ENCODE data around the gene BHMT2. TPM values are rescaled to one million over a fixed set of nuclear protein-coding genes. Genes with fewer than 3 reads are reported as not detected.

BHMT2 gene
- total RNA-seq, 1 donor from 2014 or later = 4.2 TPM

DNA sequence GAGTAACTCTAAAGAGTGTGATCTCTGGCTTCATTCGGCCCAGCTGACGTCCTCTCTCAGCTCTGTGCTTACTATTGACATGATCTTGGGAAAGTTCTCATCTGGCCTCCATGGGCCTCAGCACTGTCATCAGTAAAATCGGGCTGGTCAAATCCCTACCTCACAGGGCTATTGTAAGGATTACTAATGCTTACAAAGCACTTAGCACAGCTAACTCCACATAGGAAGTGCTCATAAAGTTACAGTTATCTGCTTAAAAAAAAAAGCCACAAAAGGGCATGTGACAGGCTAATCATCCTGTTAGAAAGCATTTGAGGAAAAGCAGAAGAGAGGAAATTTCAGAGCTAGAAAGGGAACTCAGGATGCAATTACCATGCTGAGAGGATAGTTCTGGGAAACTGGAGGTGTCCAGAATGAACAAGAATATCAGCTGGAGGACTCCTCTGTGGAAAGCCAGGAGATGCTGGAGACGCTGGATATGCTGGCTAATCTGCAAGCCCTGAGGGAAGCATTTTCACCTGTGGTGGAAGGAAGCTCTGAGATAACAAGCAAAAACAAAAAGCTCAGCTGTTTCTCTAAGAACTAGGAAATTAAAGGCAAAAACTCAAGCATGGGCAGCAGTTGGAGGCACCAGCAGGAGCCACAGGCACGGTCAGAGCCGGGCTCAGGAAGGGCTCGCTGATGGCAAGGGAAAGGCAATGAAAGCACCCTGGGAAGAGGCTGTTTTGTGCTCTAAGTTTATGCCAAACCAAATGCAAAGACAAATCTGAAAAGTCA, 37.6 kb downstream of the BHMT2 start:
- intact Hi-C loops (cut with DNase I) = no loop called here
- Histone ChIP-seq H3K27ac (no peak overlapping the region), H3K36me3 (no peaks in the 10 kb centered on the region), H3K4me1 (peaks cover 6% of the 10 kb centered on the region), H3K9me3 (no peaks in the 10 kb centered on the region), H3K27me3 (peaks cover 7% of the 10 kb centered on the region), H3K4me3 (no peak overlapping the region)
- TF ChIP-seq, protein P1, sequence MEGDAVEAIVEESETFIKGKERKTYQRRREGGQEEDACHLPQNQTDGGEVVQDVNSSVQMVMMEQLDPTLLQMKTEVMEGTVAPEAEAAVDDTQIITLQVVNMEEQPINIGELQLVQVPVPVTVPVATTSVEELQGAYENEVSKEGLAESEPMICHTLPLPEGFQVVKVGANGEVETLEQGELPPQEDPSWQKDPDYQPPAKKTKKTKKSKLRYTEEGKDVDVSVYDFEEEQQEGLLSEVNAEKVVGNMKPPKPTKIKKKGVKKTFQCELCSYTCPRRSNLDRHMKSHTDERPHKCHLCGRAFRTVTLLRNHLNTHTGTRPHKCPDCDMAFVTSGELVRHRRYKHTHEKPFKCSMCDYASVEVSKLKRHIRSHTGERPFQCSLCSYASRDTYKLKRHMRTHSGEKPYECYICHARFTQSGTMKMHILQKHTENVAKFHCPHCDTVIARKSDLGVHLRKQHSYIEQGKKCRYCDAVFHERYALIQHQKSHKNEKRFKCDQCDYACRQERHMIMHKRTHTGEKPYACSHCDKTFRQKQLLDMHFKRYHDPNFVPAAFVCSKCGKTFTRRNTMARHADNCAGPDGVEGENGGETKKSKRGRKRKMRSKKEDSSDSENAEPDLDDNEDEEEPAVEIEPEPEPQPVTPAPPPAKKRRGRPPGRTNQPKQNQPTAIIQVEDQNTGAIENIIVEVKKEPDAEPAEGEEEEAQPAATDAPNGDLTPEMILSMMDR (IDR thresholded peaks at IDR 0.05) = no peak
- DNase-seq (ENCODE audit: extremely low spot score in 2 of 2) = no peak

DNA sequence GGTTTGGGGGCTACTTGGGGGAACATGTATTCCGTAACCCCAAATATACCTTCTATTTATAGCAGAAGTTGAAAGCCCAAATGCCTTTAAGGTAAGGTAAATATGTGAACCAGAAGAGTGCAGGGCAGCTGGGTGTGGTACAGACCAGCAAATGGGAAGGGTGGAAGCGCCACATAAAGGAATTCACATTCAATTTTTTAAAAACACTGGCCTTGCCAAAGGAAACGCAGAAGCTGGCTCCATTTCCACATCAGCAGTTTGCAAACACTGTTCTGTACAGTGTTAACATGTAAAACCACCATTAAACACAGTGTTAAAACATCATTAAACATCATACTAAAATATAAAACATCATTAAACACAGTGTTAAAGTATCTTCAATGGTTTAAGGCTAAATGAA, 38.5 kb downstream of the BHMT2 start:
- Histone ChIP-seq H3K9me3 (no peaks in the 10 kb centered on the region), H3K27me3 (peaks cover 7% of the 10 kb centered on the region), H3K4me3 (no peak overlapping the region), H3K4me1 (peaks cover 8% of the 10 kb centered on the region), H3K27ac (no peak overlapping the region), H3K36me3 (no peaks in the 10 kb centered on the region)
- intact Hi-C loops (cut with DNase I) = no loop called here
- DNase-seq (ENCODE audit: extremely low spot score in 2 of 2) = no peak
- TF ChIP-seq POLR2AphosphoS5 (IDR thresholded peaks at IDR 0.05; ENCODE audit: insufficient read depth in 1 of 2, low read depth in 1 of 2) (no peak), POLR2A (IDR thresholded peaks at IDR 0.05) (no peak)
- TF ChIP-seq, protein P1 (IDR thresholded peaks at IDR 0.05) = no peak

DNA sequence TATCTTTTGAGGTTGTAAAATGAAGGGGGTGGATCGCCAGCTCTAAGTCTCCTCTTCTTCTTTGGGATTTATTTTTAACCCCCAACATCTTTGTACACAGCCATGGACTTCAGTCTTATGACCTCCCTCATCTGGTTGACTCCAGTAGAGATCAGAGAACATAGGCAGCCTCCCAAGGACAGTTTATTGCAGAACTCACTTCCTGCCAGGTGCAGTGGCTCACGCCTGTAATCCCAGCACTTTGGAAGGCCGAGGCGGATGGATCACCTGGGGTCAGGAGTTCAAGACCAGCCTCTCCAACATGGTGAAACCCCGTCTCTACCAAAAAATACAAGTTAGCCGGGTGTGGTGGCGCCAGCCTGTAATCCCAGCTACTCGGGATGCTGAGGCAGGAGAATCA, 39.2 kb downstream of the BHMT2 start:
- Histone ChIP-seq H3K4me3 (no peak overlapping the region), H3K9me3 (no peaks in the 10 kb centered on the region), H3K4me1 (peaks cover 8% of the 10 kb centered on the region), H3K27ac (no peak overlapping the region), H3K27me3 (peaks cover 7% of the 10 kb centered on the region), H3K36me3 (no peaks in the 10 kb centered on the region)
- TF ChIP-seq POLR2AphosphoS5 (IDR thresholded peaks at IDR 0.05; ENCODE audit: insufficient read depth in 1 of 2, low read depth in 1 of 2) (no peak), POLR2A (IDR thresholded peaks at IDR 0.05) (no peak)
- TF ChIP-seq, protein P1 (IDR thresholded peaks at IDR 0.05) = no peak
- intact Hi-C loops (cut with DNase I) = no loop called here
- no peak for DNase-seq (ENCODE audit: extremely low spot score in 2 of 2)

DNA sequence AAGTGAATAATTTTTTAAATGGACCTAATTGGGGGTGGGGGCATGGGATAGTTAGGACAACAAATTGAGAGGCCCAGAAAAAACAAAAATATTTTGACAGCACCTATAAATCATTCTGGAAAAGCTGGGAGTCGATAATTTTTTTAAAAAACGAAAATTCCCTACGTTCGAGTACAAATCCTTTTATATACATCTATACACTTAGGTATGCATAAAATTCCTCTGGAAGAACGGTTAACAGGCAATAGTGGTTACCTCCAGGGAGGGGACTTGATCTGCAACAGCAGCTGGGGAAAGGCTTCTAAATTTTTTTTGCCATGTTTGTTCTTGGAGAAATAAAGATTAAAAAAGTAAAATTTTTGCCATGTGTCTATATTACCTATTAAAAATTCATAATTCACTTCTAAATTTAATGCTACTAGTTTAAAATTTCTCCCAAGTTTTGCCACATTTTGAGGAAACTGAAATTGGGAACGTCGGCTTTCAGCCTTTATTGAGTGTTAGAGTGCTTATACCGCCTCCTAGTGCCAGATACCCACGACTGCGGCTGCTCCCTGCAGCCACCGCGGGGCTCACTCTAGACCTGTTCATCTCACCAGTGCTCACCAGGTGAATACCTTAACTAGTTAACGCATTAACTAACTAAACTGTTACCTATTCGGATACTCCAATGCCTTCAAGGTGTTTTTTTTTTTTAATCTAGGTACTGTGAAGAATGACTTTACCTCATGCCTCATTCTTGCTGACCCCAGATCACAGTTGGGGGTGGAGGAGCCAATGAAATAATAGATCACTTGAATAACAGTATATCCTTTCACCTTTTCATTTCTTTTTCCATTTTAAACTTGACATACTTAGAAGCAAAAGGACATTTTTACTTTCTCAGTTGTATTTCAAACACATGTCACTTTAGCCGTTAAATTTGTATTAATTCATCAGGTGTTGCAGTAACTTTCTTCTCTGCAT, 40.2 kb downstream of the BHMT2 start:
- Histone ChIP-seq H3K9me3 (no peaks in the 10 kb centered on the region), H3K27ac (no peak overlapping the region), H3K4me3 (no peak overlapping the region), H3K4me1 (peaks cover 8% of the 10 kb centered on the region), H3K36me3 (no peaks in the 10 kb centered on the region), H3K27me3 (peaks cover 7% of the 10 kb centered on the region)
- TF ChIP-seq POLR2AphosphoS5 (IDR thresholded peaks at IDR 0.05; ENCODE audit: insufficient read depth in 1 of 2, low read depth in 1 of 2) (no peak), POLR2A (IDR thresholded peaks at IDR 0.05) (no peak)
- TF ChIP-seq, protein P1 (IDR thresholded peaks at IDR 0.05) = no peak
- no peak for DNase-seq (ENCODE audit: extremely low spot score in 2 of 2)
- intact Hi-C loops (cut with DNase I) = no loop called here

Measured in vagina (tissue), 2 donors.